K562 (cell line): ENCODE measurements around the gene GPR35. TPM values are rescaled to one million over a fixed set of nuclear protein-coding genes. Genes with fewer than 3 reads are reported as not detected.

Experiments used
- ATAC-seq: fragments of 200-7000 bp; cut with Tn5 transposase; 3 replicates; pipeline ENCODE4 v1.9.1; 2020; ENCODE audit warnings: moderate library complexity
- BruUV-seq: library from RNA; stranded (reverse); fragments of 400-500 nt; replicated peaks from 2 replicates; lab custom pipeline; 2021; lab: Mats Ljungman, UMichigan
- CTCF ChIA-PET: fragments of 300-600 bp; formaldehyde crosslinking; extraction: SDS; loops from one replicate; lab custom pipeline; 2021; ENCODE audit warnings: low intra/inter-chr PET ratio; lab: Yijun Ruan, JAX
- POLR2A ChIA-PET: fragments of 300-600, 350-650 bp; sonication (Branson Sonifier 250); formaldehyde crosslinking; extraction: SDS; loops from one replicate; lab custom pipeline; 2021; ENCODE audit warnings: antibody characterized with exemption, inconsistent platforms; lab: Yijun Ruan, JAX
- DNase-seq, 4 experiments: peaks; one replicate each; pipeline versions ENCODE4 v3.0.0 to v3.0.0-alpha.2; 2011 to 2018; ENCODE audit warnings: low spot score in 3 of 4, mixed read lengths in 3 of 4; ENCODE audit errors: extremely low read depth in 1 of 4
- FAIRE-seq: peaks from 2 replicates; lab custom pipeline; 2011; peaks lifted over from hg19 to GRCh38; lab: Jason Lieb, UNC
- H2AFZ ChIP-seq: 2 replicates; pipeline ENCODE4 v1.6.0; 2011; ENCODE audit warnings: low read depth, low read length, control low read depth, inconsistent platforms
- H3K27ac ChIP-seq: fragments of 200-600 bp; 3 replicates; pipeline ENCODE4 v1.8.0; 2011; ENCODE audit warnings: low read depth, mild to moderate bottlenecking, control low read depth, inconsistent platforms, low read length, moderate library complexity, mixed read lengths; ENCODE audit errors: extremely low read depth
- H3K27me3 ChIP-seq, 2 experiments: fragments of 300-600 bp in 1 of 2; 2 replicates in 1 of 2; 3 replicates in 1 of 2; pipeline versions ENCODE4 v1.6.0 to v1.8.0; 2011; ENCODE audit warnings: inconsistent platforms in 2 of 2, low read length in 2 of 2, mild to moderate bottlenecking in 1 of 2, mixed read lengths in 1 of 2, moderate library complexity in 1 of 2; ENCODE audit not compliant: control insufficient read depth in 2 of 2, insufficient read depth in 2 of 2
- H3K36me3 ChIP-seq: fragments of 300-600 bp; 3 replicates; pipeline ENCODE4 v1.8.0; 2011; ENCODE audit warnings: mild to moderate bottlenecking, low read length, inconsistent platforms; ENCODE audit not compliant: control insufficient read depth, insufficient read depth
- H3K4me1 ChIP-seq, 2 experiments: fragments of 200-600 bp in 1 of 2; replicated peaks in 1 of 2; 2 replicates in 1 of 2; 3 replicates in 1 of 2; pipeline versions ENCODE4 v1.5.1 to v1.8.0; 2011; ENCODE audit warnings: inconsistent platforms in 2 of 2, low read length in 2 of 2, mild to moderate bottlenecking in 1 of 2, mixed read lengths in 1 of 2, moderate library complexity in 1 of 2; ENCODE audit not compliant: control insufficient read depth in 2 of 2, insufficient read depth in 2 of 2
- H3K4me2 ChIP-seq: 2 replicates; pipeline ENCODE4 v1.6.1; 2011; ENCODE audit warnings: low read length, control low read depth, inconsistent platforms, mixed read lengths; ENCODE audit not compliant: insufficient read depth
- H3K4me3 ChIP-seq: fragments of 200-600 bp; sonication (generic), shearing (Covaris generic); 2 replicates; pipeline ENCODE4 v1.5.1; 2016; ENCODE audit warnings: control low read depth, inconsistent platforms
- H3K79me2 ChIP-seq: fragments of 200-600 bp; 3 replicates; pipeline ENCODE4 v1.8.0; 2011; ENCODE audit warnings: low read length, inconsistent platforms; ENCODE audit not compliant: control insufficient read depth, insufficient read depth
- H3K9ac ChIP-seq, 2 experiments: 2 replicates each; pipeline versions ENCODE4 v1.6.0 to v1.6.1; 2011; ENCODE audit warnings: low read depth in 2 of 2, low read length in 2 of 2, control low read depth in 1 of 2, inconsistent platforms in 1 of 2, mild to moderate bottlenecking in 1 of 2, mixed read lengths in 1 of 2; ENCODE audit not compliant: insufficient read depth in 1 of 2
- H3K9me1 ChIP-seq: one replicate; pipeline ENCODE4 v1.6.0; 2011; ENCODE audit warnings: inconsistent platforms, mild to moderate bottlenecking, low read length, moderate library complexity; ENCODE audit not compliant: control insufficient read depth, insufficient read depth
- H3K9me3 ChIP-seq: replicated peaks from 2 replicates; pipeline ENCODE4 v1.5.1; 2011; ENCODE audit warnings: low read depth, low read length, inconsistent platforms; ENCODE audit not compliant: control insufficient read depth, insufficient read depth
- H4K20me1 ChIP-seq: replicated peaks from 2 replicates; pipeline ENCODE4 v1.6.1; 2011; ENCODE audit warnings: low read length, inconsistent platforms, mixed read lengths; ENCODE audit not compliant: control insufficient read depth, insufficient read depth
- ADNP ChIP-seq: fragments of 200-800 bp; sonication (Bioruptor generic); IDR thresholded peaks from 2 replicates; pipeline ENCODE4 v1.6.1; 2016; ENCODE audit warnings: missing genetic modification characterization, missing compliant biosample characterization
- CC2D1A ChIP-seq: fragments of 450-650 bp; IDR thresholded peaks from 2 replicates; pipeline ENCODE4 v1.6.1; 2017; ENCODE audit warnings: mild to moderate bottlenecking
- FIP1L1 ChIP-seq: fragments of 200-400 bp; formaldehyde crosslinking; IDR thresholded peaks from 2 replicates; pipeline ENCODE4 v1.6.1; 2018; ENCODE audit warnings: mild to moderate bottlenecking, low read depth, low read length; ENCODE audit not compliant: poor library complexity, severe bottlenecking
- FUS ChIP-seq: fragments of 200-400 bp; formaldehyde crosslinking; optimal IDR thresholded peaks from 2 replicates; pipeline ENCODE3; 2017; ENCODE audit warnings: low read depth, low read length
- NCOA1 ChIP-seq: fragments of 450-650 bp; IDR thresholded peaks from 2 replicates; pipeline ENCODE4 v1.6.1; 2016; ENCODE audit warnings: low read depth
- NFATC3 ChIP-seq: fragments of 450-650 bp; IDR thresholded peaks from 2 replicates; pipeline ENCODE4 v1.6.1; 2017; ENCODE audit warnings: mild to moderate bottlenecking
- RBM15 ChIP-seq: fragments of 200-400 bp; formaldehyde crosslinking; IDR thresholded peaks from 2 replicates; pipeline ENCODE4 v1.6.1; 2018; ENCODE audit warnings: mild to moderate bottlenecking, low read length, moderate library complexity; ENCODE audit not compliant: insufficient read depth
- SOX6 ChIP-seq: fragments of 450-650 bp; IDR thresholded peaks from 2 replicates; pipeline ENCODE4 v1.6.1; 2014; ENCODE audit warnings: mild to moderate bottlenecking
- ZNF609 ChIP-seq: sonication (generic); formaldehyde crosslinking; IDR thresholded peaks from 2 replicates; pipeline ENCODE4 v1.8.1; 2023; ENCODE audit warnings: missing genetic modification reagents, mild to moderate bottlenecking, borderline replicate concordance
- ZNF79 ChIP-seq: fragments of 250-450 bp; sonication (Bioruptor Pico); IDR thresholded peaks from 2 replicates; pipeline ENCODE4 v1.4.0; 2020; ENCODE audit warnings: low read depth, mild to moderate bottlenecking, moderate library complexity
- WGBS: fragments of 100-300 bp; shearing (Covaris generic); methylation state at CpG from one replicate; pipeline ENCODE4 v1.1.6; 2016; ENCODE audit warnings: low coverage, mixed read lengths; ENCODE audit not compliant: insufficient coverage; ENCODE audit errors: missing lambda C conversion rate; 5-methylcytosine and 5-hydroxymethylcytosine counted together
- in situ Hi-C: fragments of 300-500 bp; cut with MboI; formaldehyde crosslinking; loops from 4 replicates; pipeline ENCODE4 v1.15.0; 2018; ENCODE audit warnings: inconsistent platforms, mixed read lengths
- intact Hi-C: fragments of 100-400 bp; cut with micrococcal nuclease; formaldehyde crosslinking; loops from 2 replicates; pipeline ENCODE4 v1.14.2; 2022
- polyA plus RNA-seq, 8 experiments: library from polyadenylated mRNA; depleted of rRNA in 4 of 8; stranded (reverse) in 5 of 8; unstranded in 3 of 8; fragments of >200 nt; fragmentation: Nextera tagmentation in 2 of 8; fragmentation: Illumina TruSeq in 1 of 8; extraction: Ambion mirVana in 2 of 8; extraction: Trizol in 1 of 8; gene quantifications; 2 replicates each; pipeline versions ENCODE4 v1.2.1 to v1.2.3, GENCODE V29; 2011 to 2014; ENCODE audit warnings: inconsistent platforms in 1 of 8, missing spikeins in 1 of 8
- total RNA-seq, 7 experiments: library from RNA; depleted of rRNA in 6 of 7; stranded (reverse); fragments of >200 nt in 6 of 7; fragmentation: Illumina TruSeq in 2 of 7; extraction: Trizol in 2 of 7; gene quantifications; 2 replicates each; pipeline versions ENCODE4 v1.2.1 to v1.2.3, GENCODE V29; 2011 to 2021; ENCODE audit warnings: low replicate concordance in 1 of 7
- TF ChIP-seq, protein P1 (sequence below): sonication (generic); formaldehyde crosslinking; IDR thresholded peaks from 2 replicates; pipeline ENCODE4 v1.4.0; 2020; ENCODE audit warnings: mild to moderate bottlenecking, missing genetic modification reagents

GPR35 gene
- total and polyA plus RNA-seq, 9 of the 15 experiments (the other 6 are each of a cell fraction or from before 2014, with no cell fraction given): 0.04 to 0.50 (median 0.29) TPM; not detected in 3

GRCh38 chr2:240577281-240578109 is 47.8 kb upstream of the GPR35 start:
- no peaks in the 10 kb centered on the region for H3K9me3 ChIP-seq
- no peaks in the 10 kb centered on the region for H3K27me3 ChIP-seq
- WGBS: 88% methylated on average over 12 of the region's 26 CpGs
- H3K27ac ChIP-seq: no peak overlapping the region
- H3K36me3 ChIP-seq: peaks cover 32% of the 10 kb centered on the region; the same call in 2 of the 3 replicates
- no TSS peak for BruUV-seq
- intact Hi-C loops: no loop called here
- ATAC-seq: no peak
- no peak for FAIRE-seq
- H3K9ac ChIP-seq: no peak overlapping the region; a peak in 1 of 4 replicates
- no peaks in the 10 kb centered on the region; the same call in 1 of the 2 replicates for H4K20me1 ChIP-seq
- peaks cover 15% of the 10 kb centered on the region for H3K79me2 ChIP-seq
- no peak for DNase-seq
- H3K9me1 ChIP-seq: peaks cover 8% of the 10 kb centered on the region
- TF ChIP-seq NCOA1 (no peak), SOX6 (no peak), NFATC3 (no peak), FIP1L1 (no peak), RBM15 (no peak), ZNF609 (CRISPR knock-in tag) (no peak), CC2D1A (no peak), FUS (no peak), ADNP (no peak), ZNF79 (CRISPR knock-in tag) (no peak)
- TF ChIP-seq, protein P1, sequence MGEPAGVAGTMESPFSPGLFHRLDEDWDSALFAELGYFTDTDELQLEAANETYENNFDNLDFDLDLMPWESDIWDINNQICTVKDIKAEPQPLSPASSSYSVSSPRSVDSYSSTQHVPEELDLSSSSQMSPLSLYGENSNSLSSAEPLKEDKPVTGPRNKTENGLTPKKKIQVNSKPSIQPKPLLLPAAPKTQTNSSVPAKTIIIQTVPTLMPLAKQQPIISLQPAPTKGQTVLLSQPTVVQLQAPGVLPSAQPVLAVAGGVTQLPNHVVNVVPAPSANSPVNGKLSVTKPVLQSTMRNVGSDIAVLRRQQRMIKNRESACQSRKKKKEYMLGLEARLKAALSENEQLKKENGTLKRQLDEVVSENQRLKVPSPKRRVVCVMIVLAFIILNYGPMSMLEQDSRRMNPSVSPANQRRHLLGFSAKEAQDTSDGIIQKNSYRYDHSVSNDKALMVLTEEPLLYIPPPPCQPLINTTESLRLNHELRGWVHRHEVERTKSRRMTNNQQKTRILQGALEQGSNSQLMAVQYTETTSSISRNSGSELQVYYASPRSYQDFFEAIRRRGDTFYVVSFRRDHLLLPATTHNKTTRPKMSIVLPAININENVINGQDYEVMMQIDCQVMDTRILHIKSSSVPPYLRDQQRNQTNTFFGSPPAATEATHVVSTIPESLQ: no peak
- in situ Hi-C loops: no loop called here
- POLR2A ChIA-PET: interaction anchor here (1.1 kb wide), 1 partner anchor 12 kb away, joined by 3 read pairs; no protein-coding TSS in a partner anchor
- H3K4me3 ChIP-seq: no peak overlapping the region
- H3K4me1 ChIP-seq: peaks cover 22 to 34% of the 10 kb centered on the region in 2 experiments
- no peak overlapping the region for H2AFZ ChIP-seq
- CTCF ChIA-PET: no interaction called here
- no peak overlapping the region for H3K4me2 ChIP-seq
